Measurements from ENCODE around the gene RHBDD1. TPM values are rescaled to one million over a fixed set of nuclear protein-coding genes. Genes with fewer than 3 reads are reported as not detected.

RHBDD1 gene
- total RNA-seq, 1 donor from 2014 or later, result 3.7 TPM

DNA sequence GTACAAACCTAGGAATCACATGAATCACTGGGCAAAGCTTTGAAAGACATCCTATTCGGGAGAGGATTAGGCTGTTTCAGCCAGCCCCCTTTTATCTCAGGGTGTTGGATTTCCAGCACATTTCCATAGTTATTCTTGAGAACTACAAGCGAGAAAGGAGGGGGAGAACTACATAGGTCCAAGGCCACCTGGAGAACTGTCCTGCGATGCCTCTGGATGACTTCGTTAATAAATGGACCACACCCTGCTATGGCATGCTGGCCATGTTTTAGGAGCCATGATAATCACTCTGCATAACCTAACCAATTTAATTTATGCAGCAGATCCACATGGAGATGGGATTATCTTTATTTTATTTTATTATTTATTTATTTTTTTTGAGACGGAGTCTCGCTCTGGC is 29.9 kb downstream of the RHBDD1 start:
- DNase-seq (ENCODE audit: low spot score in 2 of 2), result no peak
- H3K27ac ChIP-seq, result no peak overlapping the region
- H3K27me3 ChIP-seq, result no peaks in the 10 kb centered on the region
- TF ChIP-seq CTCF (IDR thresholded peaks at IDR 0.05), result no peak
- no peaks in the 10 kb centered on the region for H3K4me1 ChIP-seq
- no peaks in the 10 kb centered on the region for H3K9me3 ChIP-seq
- no peak overlapping the region for H3K4me3 ChIP-seq
- intact Hi-C loops (cut with DNase I), result no loop called here
- H3K36me3 ChIP-seq, result peaks cover 9 to 29% of the 10 kb centered on the region in 2 donors

- no peak for TF ChIP-seq CTCF (IDR thresholded peaks at IDR 0.05)
- Histone ChIP-seq H3K4me1 (no peaks in the 10 kb centered on the region), H3K36me3 (peaks cover 9 to 34% of the 10 kb centered on the region in 2 donors), H3K27ac (no peak overlapping the region), H3K27me3 (no peaks in the 10 kb centered on the region), H3K4me3 (no peak overlapping the region), H3K9me3 (no peaks in the 10 kb centered on the region)
- no peak for DNase-seq (ENCODE audit: low spot score in 2 of 2)
- intact Hi-C loops (cut with DNase I), result no loop called here
Measured at GRCh38 chr2:226868331-226869162, 32.7 kb downstream of the RHBDD1 start.

GRCh38 chr2:226869371-226869770 is 33.5 kb downstream of the RHBDD1 start:
- no peak for TF ChIP-seq CTCF (IDR thresholded peaks at IDR 0.05)
- Histone ChIP-seq H3K9me3 (no peaks in the 10 kb centered on the region), H3K36me3 (peaks cover 9 to 34% of the 10 kb centered on the region in 2 donors), H3K4me3 (no peak overlapping the region), H3K27ac (no peak overlapping the region), H3K4me1 (no peaks in the 10 kb centered on the region), H3K27me3 (no peaks in the 10 kb centered on the region)
- intact Hi-C loops (cut with DNase I), result no loop called here
- no peak for DNase-seq (ENCODE audit: low spot score in 2 of 2)

- DNase-seq (ENCODE audit: low spot score in 2 of 2), result no peak
- H3K27me3 ChIP-seq, result no peaks in the 10 kb centered on the region
Measured at GRCh38 chr2:226873051-226873620, 37.3 kb downstream of the RHBDD1 start.

GRCh38 chr2:226873826-226874225 is 38.0 kb downstream of the RHBDD1 start:
- intact Hi-C loops (cut with DNase I), result no loop called here
- TF ChIP-seq CTCF (IDR thresholded peaks at IDR 0.05), result no peak
- Histone ChIP-seq H3K36me3 (peaks cover 0 to 13% of the 10 kb centered on the region in 2 donors), H3K27ac (no peak overlapping the region), H3K27me3 (no peaks in the 10 kb centered on the region), H3K4me3 (no peak overlapping the region), H3K9me3 (no peaks in the 10 kb centered on the region), H3K4me1 (no peaks in the 10 kb centered on the region)
- DNase-seq (ENCODE audit: low spot score in 2 of 2), result no peak

More at GRCh38 chr2:226873051-226873620, 37.3 kb downstream of the RHBDD1 start:
- Histone ChIP-seq H3K4me1 (no peaks in the 10 kb centered on the region), H3K4me3 (no peak overlapping the region), H3K9me3 (no peaks in the 10 kb centered on the region), H3K36me3 (peaks cover 0 to 18% of the 10 kb centered on the region in 2 donors), H3K27ac (no peak overlapping the region)
- intact Hi-C loops (cut with DNase I), result no loop called here
- TF ChIP-seq CTCF (IDR thresholded peaks at IDR 0.05), result no peak

Data from ascending aorta (tissue), 2 donors.